Femur (tissue), 1 donor: ENCODE measurements around the gene TOX4.
"Not testable (repeated sequence)": the region's sequence is repeated elsewhere in the genome, so short reads cannot be mapped to it uniquely, and the experiment has no call there.

Experiments
- DNase-seq: peaks from one replicate; pipeline ENCODE4 v3.0.0-alpha.2; 2017

TOX4 gene

GRCh38 chr14:21536418-21537089 is 59.6 kb downstream of the TOX4 start:
- peak; percentile 17 for DNase-seq

- no peak for DNase-seq
Measured at GRCh38 chr14:21537090-21537424, 60.1 kb downstream of the TOX4 start.

- no peak for DNase-seq
Measured at GRCh38 chr14:21539189-21539940, 62.4 kb downstream of the TOX4 start.

- DNase-seq: no peak
Measured at GRCh38 chr14:21541413-21542074, 64.5 kb downstream of the TOX4 start.

- DNase-seq: no peak
Measured at GRCh38 chr14:21543521-21543960, 66.5 kb downstream of the TOX4 start.

GRCh38 chr14:21543963-21544362 is 67.0 kb downstream of the TOX4 start:
- no peak for DNase-seq

- not testable (repeated sequence) for DNase-seq
Measured at GRCh38 chr14:21544588-21544987, 67.6 kb downstream of the TOX4 start.
